A549 (cell line): ENCODE results near the gene PLEKHN1. TPM values are rescaled to one million over a fixed set of nuclear protein-coding genes. Genes with fewer than 3 reads are reported as not detected.

ENCODE experiments used
- ATAC-seq, 2 experiments: fragments of 200-7000 bp in 1 of 2; fragments of >200 bp in 1 of 2; cut with Nextera tagmentation in 1 of 2; cut with Tn5 transposase in 1 of 2; 3 replicates each; pipeline versions ENCODE4 v1.8.0 to v1.9.1; 2018 to 2020; ENCODE audit warnings: mild to moderate bottlenecking in 1 of 2, moderate library complexity in 1 of 2
- CTCF ChIA-PET: fragments of 300-600 bp; sonication (Branson Sonifier 250); formaldehyde crosslinking; extraction: SDS; loops from one replicate; lab custom pipeline; 2021; ENCODE audit warnings: antibody characterized with exemption, inconsistent platforms; lab: Yijun Ruan, JAX
- POLR2A ChIA-PET: fragments of 350-600 bp; formaldehyde crosslinking; extraction: SDS; loops from one replicate; lab custom pipeline; 2021; ENCODE audit warnings: antibody characterized with exemption, inconsistent platforms; lab: Yijun Ruan, JAX
- DNase-seq, 2 experiments: peaks; one replicate each; pipeline versions ENCODE4 v3.0.0 to v3.0.0-alpha.2; 2011 to 2016; ENCODE audit warnings: low read depth in 1 of 2, low spot score in 1 of 2
- FAIRE-seq: peaks from 2 replicates; lab custom pipeline; 2011; peaks lifted over from hg19 to GRCh38; lab: Jason Lieb, UNC
- H3K27ac ChIP-seq, 2 experiments: fragments of >200 bp; sonication (Bioruptor Twin); formaldehyde crosslinking; 3 replicates each; pipeline ENCODE4 v1.5.1; 2016 to 2017
- H3K4me1 ChIP-seq: fragments of >200 bp; sonication (Bioruptor Twin); formaldehyde crosslinking; 3 replicates; pipeline ENCODE4 v1.6.1; 2016
- H3K4me2 ChIP-seq: fragments of >200 bp; sonication (Bioruptor Twin); formaldehyde crosslinking; 3 replicates; pipeline ENCODE4 v1.6.1; 2016
- H3K4me3 ChIP-seq: fragments of >200 bp; sonication (Bioruptor Twin); formaldehyde crosslinking; 3 replicates; pipeline ENCODE4 v1.5.1; 2016
- H3K9me3 ChIP-seq: fragments of >200 bp; sonication (Bioruptor Twin); formaldehyde crosslinking; 3 replicates; pipeline ENCODE4 v1.6.1; 2016
- CHD2 ChIP-seq: fragments of 150-350 bp; IDR thresholded peaks from 2 replicates; pipeline ENCODE4 v1.6.1; 2014; ENCODE audit warnings: low read length; ENCODE audit not compliant: partially characterized antibody
- EHF ChIP-seq: fragments of 250-450 bp; sonication (Bioruptor Pico); IDR thresholded peaks from 2 replicates; pipeline ENCODE4 v1.5.0; 2020; ENCODE audit warnings: mild to moderate bottlenecking
- EP300 ChIP-seq, 2 experiments: fragments of >200 bp; sonication (Bioruptor Twin); formaldehyde crosslinking; IDR thresholded peaks; 2 replicates in 1 of 2; 3 replicates in 1 of 2; pipeline ENCODE4 v1.6.1; 2016 to 2017
- FOSB ChIP-seq: fragments of 250-450 bp; sonication (Bioruptor Pico); IDR thresholded peaks from 2 replicates; pipeline ENCODE4 v1.5.0; 2020; ENCODE audit warnings: mild to moderate bottlenecking, moderate library complexity
- FOSL2 ChIP-seq, 2 experiments: fragments of 450-650 bp in 1 of 2; fragments of >200 bp in 1 of 2; sonication (Bioruptor Twin) in 1 of 2; formaldehyde crosslinking; IDR thresholded peaks; 2 replicates each; pipeline versions ENCODE4 v1.5.0 to v1.6.1; 2016 to 2020; ENCODE audit warnings: mild to moderate bottlenecking in 1 of 2, moderate library complexity in 1 of 2
- GATA3 ChIP-seq: IDR thresholded peaks from 2 replicates; pipeline ENCODE4 v1.6.1; 2012; ENCODE audit warnings: borderline replicate concordance
- HDAC2 ChIP-seq: fragments of 200-600 bp; sonication (generic); IDR thresholded peaks from 2 replicates; pipeline ENCODE4 v1.6.1; 2016
- HEYL ChIP-seq: fragments of 250-450 bp; sonication (Bioruptor Pico); IDR thresholded peaks from 2 replicates; pipeline ENCODE4 v1.8.0; 2021; ENCODE audit warnings: mild to moderate bottlenecking, moderate library complexity
- HOXB5 ChIP-seq: fragments of 250-450 bp; sonication (Bioruptor Pico); IDR thresholded peaks from 2 replicates; pipeline ENCODE4 v1.5.0; 2020; ENCODE audit warnings: mild to moderate bottlenecking, moderate library complexity
- JUN ChIP-seq, 2 experiments: fragments of >200 bp; sonication (Bioruptor Twin); formaldehyde crosslinking; IDR thresholded peaks; 2 replicates in 1 of 2; 3 replicates in 1 of 2; pipeline ENCODE4 v1.6.1; 2016 to 2017
- JUNB ChIP-seq: fragments of >200 bp; sonication (Bioruptor Twin); formaldehyde crosslinking; IDR thresholded peaks from 2 replicates; pipeline ENCODE4 v1.6.1; 2016
- NPAS2 ChIP-seq: fragments of 250-450 bp; sonication (Bioruptor Pico); IDR thresholded peaks from 2 replicates; pipeline ENCODE4 v1.8.0; 2022; ENCODE audit warnings: mild to moderate bottlenecking, moderate library complexity, borderline replicate concordance
- NR3C1 ChIP-seq: fragments of >200 bp; sonication (Bioruptor Twin); formaldehyde crosslinking; IDR thresholded peaks from 3 replicates; pipeline ENCODE4 v1.6.1; 2017
- PHF8 ChIP-seq: fragments of 200-600 bp; sonication (generic); IDR thresholded peaks from 2 replicates; pipeline ENCODE4 v1.6.1; 2016; ENCODE audit warnings: low read depth, mild to moderate bottlenecking, antibody characterized with exemption, moderate library complexity, borderline replicate concordance
- POLR2A ChIP-seq: IDR thresholded peaks from 2 replicates; pipeline ENCODE4 v1.6.1; 2012; ENCODE audit warnings: mild to moderate bottlenecking, low read length
- POLR2AphosphoS2 ChIP-seq: conservative IDR thresholded peaks from 2 replicates; pipeline ENCODE4 v1.6.1; 2012; ENCODE audit warnings: low read length, improper control_type of control experiment, inconsistent platforms
- RAD21 ChIP-seq, 2 experiments: fragments of >200 bp in 1 of 2; sonication (Bioruptor Twin) in 1 of 2; formaldehyde crosslinking in 1 of 2; IDR thresholded peaks in 1 of 2; conservative IDR thresholded peaks in 1 of 2; 2 replicates in 1 of 2; 3 replicates in 1 of 2; pipeline ENCODE4 v1.6.1; 2012 to 2018; ENCODE audit warnings: inconsistent platforms in 1 of 2
- RARB ChIP-seq: fragments of 250-450 bp; sonication (Bioruptor Pico); IDR thresholded peaks from 2 replicates; pipeline ENCODE4 v1.8.0; 2021; ENCODE audit warnings: mild to moderate bottlenecking, moderate library complexity
- RNF2 ChIP-seq: fragments of 200-600 bp; sonication (generic); IDR thresholded peaks from 2 replicates; pipeline ENCODE4 v1.6.1; 2016; ENCODE audit warnings: low read depth, mild to moderate bottlenecking, antibody characterized with exemption, moderate library complexity, borderline replicate concordance
- SREBF2 ChIP-seq: fragments of 450-650 bp; IDR thresholded peaks from 2 replicates; pipeline ENCODE4 v1.6.1; 2014; ENCODE audit warnings: mild to moderate bottlenecking, moderate library complexity
- TFCP2L1 ChIP-seq: fragments of 250-450 bp; sonication (Bioruptor Pico); IDR thresholded peaks from 2 replicates; pipeline ENCODE4 v1.5.0; 2021; ENCODE audit warnings: mild to moderate bottlenecking
- TP53 ChIP-seq: fragments of 250-450 bp; sonication (Bioruptor Pico); IDR thresholded peaks from 2 replicates; pipeline ENCODE4 v1.5.0; 2021; ENCODE audit warnings: mild to moderate bottlenecking, moderate library complexity
- ZFP36 ChIP-seq: fragments of 450-650 bp; IDR thresholded peaks from 2 replicates; pipeline ENCODE4 v1.6.1; 2014; ENCODE audit warnings: borderline replicate concordance; ENCODE audit not compliant: partially characterized antibody
- WGBS: methylation state at CpG from one replicate; pipeline ENCODE4 v1.1.6; 2017; ENCODE audit errors: missing lambda C conversion rate; 5-methylcytosine and 5-hydroxymethylcytosine counted together
- polyA plus RNA-seq, 4 experiments: library from polyadenylated mRNA; depleted of rRNA in 3 of 4; stranded (reverse); fragments of >200 nt; fragmentation: RNase III in 1 of 4; extraction: RNeasy Plus Mini Kit Qiagen cat#74134 plus additional on column Dnase treatment in 1 of 4; gene quantifications; 2 replicates in 3 of 4; 3 replicates in 1 of 4; pipeline ENCODE4 v1.2.3, GENCODE V29; 2011 to 2017
- TF ChIP-seq, protein P1 (sequence below): IDR thresholded peaks from 2 replicates; pipeline ENCODE4 v1.6.1; 2012
- TF ChIP-seq, protein P2 (sequence below): fragments of 450-650 bp; IDR thresholded peaks from 2 replicates; pipeline ENCODE4 v1.6.1; 2014; ENCODE audit warnings: antibody characterized with exemption
- TF ChIP-seq, protein P3 (sequence below): IDR thresholded peaks from 2 replicates; pipeline ENCODE4 v1.6.1; 2012

The PLEKHN1 gene
- polyA plus RNA-seq, 2 of the 4 experiments (the other 2 are of a cell fraction), result 0.75 to 3.2 TPM

- TF ChIP-seq ZFP36 (no peak), JUN (IDR thresholded peaks at IDR 0.05) (no peak), NPAS2 (no peak), CHD2 (no peak)
- TF ChIP-seq, protein P1, sequence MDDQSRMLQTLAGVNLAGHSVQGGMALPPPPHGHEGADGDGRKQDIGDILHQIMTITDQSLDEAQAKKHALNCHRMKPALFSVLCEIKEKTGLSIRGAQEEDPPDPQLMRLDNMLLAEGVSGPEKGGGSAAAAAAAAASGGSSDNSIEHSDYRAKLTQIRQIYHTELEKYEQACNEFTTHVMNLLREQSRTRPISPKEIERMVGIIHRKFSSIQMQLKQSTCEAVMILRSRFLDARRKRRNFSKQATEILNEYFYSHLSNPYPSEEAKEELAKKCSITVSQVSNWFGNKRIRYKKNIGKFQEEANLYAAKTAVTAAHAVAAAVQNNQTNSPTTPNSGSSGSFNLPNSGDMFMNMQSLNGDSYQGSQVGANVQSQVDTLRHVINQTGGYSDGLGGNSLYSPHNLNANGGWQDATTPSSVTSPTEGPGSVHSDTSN, result no peak
Observed at GRCh38 chr1:942411-942821, 23.9 kb upstream of the PLEKHN1 start (continued).

- ChIA-PET POLR2A (interaction anchor here (0.6 to 1.9 kb wide), 4 partner anchors 22 to 47 kb away, joined by 3 to 10 read pairs (median 6); partner anchors contain the start of gene PLEKHN1), CTCF (interaction anchor here (0.6 to 8.1 kb wide), 8 partner anchors 9 to 41 kb away, joined by 3 to 84 read pairs (median 16); no protein-coding TSS in a partner anchor)
- no peak for FAIRE-seq
- 14% methylated on average over 6 of the region's 27 CpGs for WGBS
- Histone ChIP-seq H3K4me2 (peak overlapping the region; percentile 100), H3K4me3 (peak overlapping the region; percentile 71), H3K27ac (peak overlapping the region; percentile 100), H3K4me1 (peaks cover 66% of the 10 kb centered on the region), H3K9me3 (no peaks in the 10 kb centered on the region)
- TF ChIP-seq GATA3 (peak; percentile 82), RARB (CRISPR knock-in tag) (peak; percentile 63; the same call in 1 of the 2 replicates), POLR2A (peak; percentile 16; the same call in 1 of the 2 replicates), HOXB5 (CRISPR knock-in tag) (0 out of 2 replicates have a peak, but pooled peaks have one; percentile 26), JUN (IDR thresholded peaks at IDR 0.05) (peak in 1 of 2 experiments; percentile 82; a peak in 3 of 5 replicates), SREBF2 (no peak), ZFP36 (no peak), EP300 (IDR thresholded peaks at IDR 0.05) (peak; percentile 84 to 86; a peak in 4 of 5 replicates), CHD2 (no peak), POLR2AphosphoS2 (no peak; the same call in 1 of the 2 replicates), RNF2 (no peak), FOSL2 (IDR thresholded peaks at IDR 0.05) (no peak), FOSL2 (CRISPR knock-in tag; IDR thresholded peaks at IDR 0.05) (0 out of 2 replicates have a peak, but pooled peaks have one; percentile 14), TP53 (0 out of 2 replicates have a peak, but pooled peaks have one; percentile 73), JUNB (peak; percentile 31; the same call in 1 of the 2 replicates), HDAC2 (no peak), EHF (CRISPR knock-in tag) (no peak), TFCP2L1 (CRISPR knock-in tag) (no peak), HEYL (CRISPR knock-in tag) (no peak), PHF8 (no peak), NR3C1 (no peak), FOSB (CRISPR knock-in tag) (peak; percentile 59; the same call in 1 of the 2 replicates), RAD21 (conservative IDR thresholded peaks at IDR 0.05 in 1 of 2, IDR thresholded peaks at IDR 0.05 in 1 of 2) (no peak; a peak in 1 of 5 replicates)
- TF ChIP-seq, protein P2, sequence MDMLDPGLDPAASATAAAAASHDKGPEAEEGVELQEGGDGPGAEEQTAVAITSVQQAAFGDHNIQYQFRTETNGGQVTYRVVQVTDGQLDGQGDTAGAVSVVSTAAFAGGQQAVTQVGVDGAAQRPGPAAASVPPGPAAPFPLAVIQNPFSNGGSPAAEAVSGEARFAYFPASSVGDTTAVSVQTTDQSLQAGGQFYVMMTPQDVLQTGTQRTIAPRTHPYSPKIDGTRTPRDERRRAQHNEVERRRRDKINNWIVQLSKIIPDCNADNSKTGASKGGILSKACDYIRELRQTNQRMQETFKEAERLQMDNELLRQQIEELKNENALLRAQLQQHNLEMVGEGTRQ, result no peak
- TF ChIP-seq, protein P3, sequence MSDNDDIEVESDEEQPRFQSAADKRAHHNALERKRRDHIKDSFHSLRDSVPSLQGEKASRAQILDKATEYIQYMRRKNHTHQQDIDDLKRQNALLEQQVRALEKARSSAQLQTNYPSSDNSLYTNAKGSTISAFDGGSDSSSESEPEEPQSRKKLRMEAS, result peak; percentile 73
- TF ChIP-seq, protein P1, result no peak; the same call in 1 of the 2 replicates
- DNase-seq, result peak; percentile 58 to 95
- ATAC-seq, result peak; percentile 19 to 32
Observed at GRCh38 chr1:942864-943533, 23.3 kb upstream of the PLEKHN1 start.
